Hematopoietic multipotent progenitor cell treated with erythropoietin and hydrocortisone succinate and interleukin-3 and kit ligand, for 8 days (in vitro differentiated cells): Measurements from ENCODE around the gene TBL1Y.

Experiments used
- DNase-seq: peaks from one replicate; pipeline ENCODE4 v3.0.0-alpha.2; 2015

TBL1Y gene

DNA sequence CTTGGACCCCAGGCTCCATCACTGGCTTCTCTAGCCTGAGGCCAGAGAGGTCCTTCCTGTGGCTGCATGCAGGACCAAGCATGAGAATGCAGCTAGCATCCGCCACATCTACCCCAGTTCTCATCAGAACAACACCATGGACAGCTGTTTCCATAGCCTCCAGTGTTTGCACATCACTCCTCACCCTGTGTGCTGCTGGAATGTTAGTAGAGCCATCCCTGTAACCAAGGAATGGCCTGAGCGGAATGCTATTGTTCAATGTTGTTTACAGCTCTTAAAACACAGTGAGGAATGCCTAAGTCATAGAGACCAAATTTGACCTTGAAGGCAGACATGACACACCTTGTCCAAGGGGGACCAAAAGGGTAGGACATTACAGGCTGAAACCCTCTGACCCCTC, 183.9 kb downstream of the TBL1Y start:
- no peak for DNase-seq

DNA sequence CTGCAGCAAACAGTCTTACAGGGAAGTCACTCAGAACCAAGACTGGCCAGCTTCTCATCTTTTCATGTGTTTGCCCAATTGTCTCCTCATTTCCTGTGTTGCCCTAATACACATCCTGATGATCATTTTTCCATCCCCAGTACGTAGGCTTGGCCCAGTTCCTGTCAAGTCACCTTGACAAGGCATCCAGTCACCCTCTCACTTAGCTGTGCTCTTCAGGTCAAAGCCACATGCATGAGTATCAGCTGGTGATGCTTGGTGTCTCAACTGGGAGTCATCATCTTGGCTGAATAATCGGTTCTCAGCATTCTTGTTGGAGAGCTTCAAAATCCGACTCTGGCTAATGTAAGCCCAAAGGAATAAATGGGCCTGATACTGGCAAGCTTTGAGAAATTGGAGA, 186.5 kb downstream of the TBL1Y start:
- DNase-seq, result no peak

- DNase-seq, result no peak
These were observed 189.2 kb downstream of the TBL1Y start for GRCh38 chrY:7099742-7100141.

DNA sequence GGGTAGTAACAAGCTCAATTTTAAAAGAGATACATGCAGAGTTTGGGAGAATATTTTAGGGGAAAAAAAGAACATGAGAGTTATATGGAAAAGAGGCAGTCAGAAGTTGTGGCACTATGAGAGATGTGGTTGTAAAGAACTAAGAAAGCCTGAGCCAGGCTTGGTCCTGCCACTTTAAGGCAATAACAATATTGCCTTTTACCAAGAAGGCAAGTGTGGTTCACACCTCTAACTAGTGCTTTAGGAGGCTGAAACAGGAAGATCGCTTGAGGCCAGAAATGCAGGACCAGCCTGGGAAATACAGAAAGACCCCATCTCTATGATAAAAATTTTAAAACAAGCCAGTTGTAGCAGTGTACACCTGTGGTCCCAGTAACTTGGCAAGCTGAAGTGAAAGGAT, 192.2 kb downstream of the TBL1Y start:
- no peak for DNase-seq

- DNase-seq, result no peak
These were observed 196.7 kb downstream of the TBL1Y start for GRCh38 chrY:7107179-7107578.

DNA sequence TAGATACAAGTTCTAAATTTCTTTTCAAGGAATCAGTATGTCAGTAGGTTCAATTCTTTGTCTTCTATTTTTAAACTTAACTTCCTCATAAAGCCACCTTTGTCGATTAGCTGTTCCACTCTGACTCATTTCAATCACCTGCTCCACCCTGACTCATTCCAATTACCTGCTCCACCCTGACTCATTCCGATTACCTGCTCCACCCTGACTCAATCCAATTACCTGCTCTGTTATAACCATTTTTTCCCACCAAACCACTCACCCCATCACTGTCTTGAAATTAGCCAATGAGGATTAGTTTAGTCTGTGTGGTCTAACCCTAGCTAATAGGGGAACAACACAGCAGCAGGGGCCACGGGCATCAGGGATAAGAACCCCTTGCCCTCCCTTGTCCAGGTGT, 199.6 kb downstream of the TBL1Y start:
- DNase-seq, result no peak

DNA sequence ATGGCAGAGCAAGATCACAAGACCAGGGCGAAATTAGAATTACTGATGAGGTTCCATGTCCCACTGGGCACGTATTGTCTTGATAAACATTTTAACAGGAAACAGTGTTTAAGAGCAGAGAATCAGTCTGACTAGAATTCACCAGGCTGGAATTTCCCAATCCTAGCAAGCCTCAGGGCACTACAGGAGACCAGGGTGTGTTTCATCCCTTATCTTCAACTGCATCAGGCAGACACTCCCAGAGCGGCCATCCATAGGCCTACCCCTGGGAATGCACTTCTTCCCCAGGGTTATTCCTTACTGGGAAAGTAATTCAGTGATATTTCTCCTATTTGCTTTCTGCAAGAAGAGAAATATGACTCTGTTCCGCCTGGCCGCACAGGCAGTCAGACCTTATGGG, 205.4 kb downstream of the TBL1Y start:
- no peak for DNase-seq

GRCh38 chrY:7122202-7122601, 211.7 kb downstream of the TBL1Y start:
- no peak for DNase-seq

DNA sequence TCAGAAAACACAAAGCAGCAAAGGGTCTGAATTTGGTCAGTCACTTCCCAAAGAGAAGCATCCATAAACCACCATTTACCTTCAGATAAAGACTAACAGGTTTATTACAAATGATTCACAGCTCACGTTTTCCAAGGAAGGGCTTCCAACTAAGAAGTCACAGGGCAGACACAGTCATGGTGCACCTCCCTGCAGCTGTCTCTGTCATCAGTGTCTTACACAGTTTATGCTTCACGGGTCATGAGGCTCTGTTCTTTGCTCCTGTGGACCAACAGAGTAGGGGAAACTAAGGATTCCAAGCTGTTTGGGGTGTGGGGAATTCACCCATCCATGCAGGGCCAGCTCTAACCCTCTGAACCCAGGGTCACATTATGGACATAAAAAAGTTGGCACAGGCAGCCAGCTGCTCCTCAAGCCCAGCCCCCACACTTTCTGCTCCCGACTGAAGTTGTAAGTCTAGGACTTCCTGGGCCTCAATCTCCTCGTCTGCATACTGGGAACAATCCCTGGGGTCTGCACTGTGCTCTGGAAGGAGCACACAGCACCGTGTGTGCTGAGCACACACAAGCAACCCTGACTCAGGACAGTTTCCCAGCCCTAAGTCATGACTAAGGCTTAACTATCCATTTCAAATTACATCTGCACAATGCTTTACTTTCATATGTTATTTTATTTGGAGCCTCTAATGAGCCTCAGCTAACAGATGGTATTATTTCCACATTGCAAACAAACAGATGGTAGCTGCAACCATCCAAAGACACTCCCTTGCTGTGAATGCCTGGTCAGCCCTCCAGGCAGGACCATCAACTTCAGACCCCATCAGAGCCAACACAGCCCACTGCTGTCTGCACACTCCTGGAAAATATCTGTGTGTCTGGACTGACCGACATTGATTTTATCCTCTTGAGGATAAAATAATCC, 214.9 kb downstream of the TBL1Y start:
- DNase-seq, result no peak

DNA sequence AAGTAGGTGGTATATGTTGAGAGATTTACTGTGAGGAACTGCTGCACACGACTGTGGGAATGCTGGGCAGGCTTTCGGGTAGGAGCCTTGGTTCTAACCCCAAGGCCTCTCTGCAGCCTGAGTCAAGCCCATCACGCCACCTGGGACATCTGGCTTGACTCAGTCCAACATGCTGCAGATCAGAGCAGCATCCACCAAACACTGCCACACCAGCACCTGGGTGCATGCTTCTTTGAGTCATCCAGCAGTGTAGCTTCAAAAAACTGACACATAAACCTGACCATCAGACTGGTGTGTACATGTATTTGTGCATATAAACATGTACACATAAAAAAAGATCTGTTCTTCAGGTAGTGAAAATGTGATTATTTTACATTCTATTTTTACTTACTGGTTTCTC, 217.7 kb downstream of the TBL1Y start:
- DNase-seq, result no peak
